Spleen (tissue), 7 donors: ENCODE data around the gene NFS1.

Experiments used
- CTCF ChIP-seq, 11 experiments: fragments of 200-600 bp in 7 of 11; fragments of 450-650 bp in 4 of 11; sonication (generic) in 4 of 11; IDR thresholded peaks in 8 of 11; conservative IDR thresholded peaks in 3 of 11; 1 replicate in 7 of 11; 2 replicates in 4 of 11; pipeline versions ENCODE4 v1.4.0 to v1.8.0; 2016 to 2021; ENCODE audit warnings: antibody characterized with exemption in 11 of 11, inconsistent platforms in 4 of 11, mild to moderate bottlenecking in 1 of 11
- POLR2A ChIP-seq, 3 donors: fragments of 450-650 bp; IDR thresholded peaks; one replicate each; pipeline ENCODE4 v1.5.1; 2017; ENCODE audit warnings: antibody characterized with exemption in 3 of 3, mild to moderate bottlenecking in 1 of 3
- POLR2AphosphoS5 ChIP-seq, 3 donors: sonication (generic); formaldehyde crosslinking; IDR thresholded peaks; one replicate each; pipeline ENCODE4 v1.5.1; 2017; ENCODE audit warnings: antibody characterized with exemption in 3 of 3
- donor health status: DM: no; HTN: no; CAD: no; lungs with moderate emphysema.
- donor health status: DM: no; HTN: no; CAD: no.
- donor health status: DM: no; HTN: no; CAD: no.

- TF ChIP-seq CTCF (IDR thresholded peaks at IDR 0.05 in 8 of 11, conservative IDR thresholded peaks at IDR 0.05 in 3 of 11) (no peak), POLR2A (IDR thresholded peaks at IDR 0.05) (no peak), POLR2AphosphoS5 (IDR thresholded peaks at IDR 0.05) (no peak)
These were observed 36.8 kb upstream of the NFS1 start for GRCh38 chr20:35735826-35736470.
